ENCODE results near the gene STMN1. TPM values are rescaled to one million over a fixed set of nuclear protein-coding genes. Genes with fewer than 3 reads are reported as not detected.

The STMN1 gene
- total and polyA plus RNA-seq, 10 of the 15 experiments (the other 5 are each of a cell fraction or from before 2014, with no cell fraction given), result 220 to 1,272 (median 603) TPM

- no peak overlapping the region for H3K9ac ChIP-seq (ENCODE audit: control insufficient read depth, insufficient read depth, low read length)
- no peaks in the 10 kb centered on the region for H4K20me1 ChIP-seq (ENCODE audit: control insufficient read depth, insufficient read depth)
- H3K9me3 ChIP-seq (replicated peaks; ENCODE audit: control insufficient read depth, insufficient read depth, low read length), result no peaks in the 10 kb centered on the region
- H3K4me2 ChIP-seq (ENCODE audit: control insufficient read depth, insufficient read depth), result no peak overlapping the region
- intact Hi-C loops (cut with micrococcal nuclease; ENCODE audit: unreplicated experiment), result no loop called here
- H3K4me3 ChIP-seq, result no peak overlapping the region
- no peak for TF ChIP-seq RAD51 (IDR thresholded peaks at IDR 0.05)
- TF ChIP-seq E2F4 (IDR thresholded peaks at IDR 0.05; ENCODE audit: low read depth, low read length), result no peak
- TF ChIP-seq POU2F2 (IDR thresholded peaks at IDR 0.05; ENCODE audit: borderline replicate concordance, low read depth, low read length), result no peak
- no peak for TF ChIP-seq WRNIP1 (IDR thresholded peaks at IDR 0.05; ENCODE audit: borderline replicate concordance, low read depth, low read length)
- FAIRE-seq (no peak), ATAC-seq (no peak), DNase-seq (ENCODE audit: low read depth, low spot score) (no peak)
- POLR2A ChIA-PET, result no interaction called here
- no peak overlapping the region for H2AFZ ChIP-seq (ENCODE audit: control insufficient read depth, low read depth, low read length)
- in situ Hi-C loops (cut with MboI), result no loop called here
- H3K27ac ChIP-seq (ENCODE audit: control insufficient read depth, insufficient read depth), result no peak overlapping the region
- CTCF ChIA-PET, result interaction anchor here (2.9 kb wide), 1 partner anchor 13 kb away, joined by 9 read pairs; no protein-coding TSS in a partner anchor
- no peaks in the 10 kb centered on the region; a peak in 3 of 4 replicates for H3K27me3 ChIP-seq (replicated peaks in 1 of 2; ENCODE audit: control insufficient read depth in 2 of 2, insufficient read depth in 2 of 2, low read length in 1 of 2)
- SMC1A ChIA-PET (ENCODE audit: uncharacterized antibody, unreplicated experiment), result interaction anchor here (1.1 to 19.7 kb wide), 2 partner anchors 13 to 90 kb away, joined by 4 to 319 read pairs; partner anchors contain the start of gene PAFAH2
- H3K4me1 ChIP-seq (ENCODE audit: control insufficient read depth, insufficient read depth, low read length), result peaks cover 5% of the 10 kb centered on the region; the same call in 1 of the 2 replicates
- H3K36me3 ChIP-seq (ENCODE audit: control insufficient read depth in 2 of 2, insufficient read depth in 2 of 2, low read length in 1 of 2), result no peaks in the 10 kb centered on the region
- no TSS peak for BruUV-seq (replicated peaks)
- H3K79me2 ChIP-seq (ENCODE audit: control insufficient read depth, insufficient read depth, low read length), result peaks cover 24% of the 10 kb centered on the region
- WGBS (ENCODE audit: insufficient coverage, insufficient replicate concordance, low lambda C conversion rate, missing lambda C conversion rate), result 88% methylated on average over 1 of the region's 1 CpG
- RAD21 ChIA-PET (ENCODE audit: unreplicated experiment), result no interaction called here
These were observed 1.9 kb upstream of the STMN1 start for GRCh38 chr1:25908161-25908560.

DNA sequence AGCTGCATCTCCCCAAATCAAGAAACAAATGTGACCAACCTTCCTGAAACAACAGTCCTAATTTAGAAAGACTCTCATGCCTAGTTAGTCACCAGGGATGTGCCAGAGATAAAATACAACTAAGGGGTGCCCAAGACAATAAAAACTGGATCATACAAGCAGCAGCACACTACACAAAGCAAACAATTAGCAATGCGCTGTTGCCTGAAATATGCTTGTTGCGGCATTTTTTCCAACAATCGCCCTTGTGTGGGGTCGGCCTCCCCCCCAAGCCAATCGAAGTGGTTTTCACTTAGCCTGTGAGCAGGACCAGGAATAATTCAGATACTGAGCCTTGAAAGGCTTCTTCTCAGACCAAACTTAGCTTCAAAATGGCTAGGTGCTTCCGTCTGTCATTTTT is 1.4 kb upstream of the STMN1 start:
- in situ Hi-C loops (cut with MboI), result no loop called here
- Histone ChIP-seq H2AFZ (ENCODE audit: control insufficient read depth, low read depth, low read length) (no peak overlapping the region), H3K36me3 (ENCODE audit: control insufficient read depth in 2 of 2, insufficient read depth in 2 of 2, low read length in 1 of 2) (no peaks in the 10 kb centered on the region), H4K20me1 (ENCODE audit: control insufficient read depth, insufficient read depth) (no peaks in the 10 kb centered on the region), H3K4me1 (ENCODE audit: control insufficient read depth, insufficient read depth, low read length) (peaks cover 5% of the 10 kb centered on the region; the same call in 1 of the 2 replicates), H3K9me3 (replicated peaks; ENCODE audit: control insufficient read depth, insufficient read depth, low read length) (no peaks in the 10 kb centered on the region), H3K4me2 (ENCODE audit: control insufficient read depth, insufficient read depth) (no peak overlapping the region), H3K27me3 (replicated peaks in 1 of 2; ENCODE audit: control insufficient read depth in 2 of 2, insufficient read depth in 2 of 2, low read length in 1 of 2) (no peaks in the 10 kb centered on the region; a peak in 3 of 4 replicates), H3K4me3 (no peak overlapping the region), H3K79me2 (ENCODE audit: control insufficient read depth, insufficient read depth, low read length) (peaks cover 27% of the 10 kb centered on the region), H3K9ac (ENCODE audit: control insufficient read depth, insufficient read depth, low read length) (no peak overlapping the region), H3K27ac (ENCODE audit: control insufficient read depth, insufficient read depth) (no peak overlapping the region)
- CTCF ChIA-PET, result interaction anchor here (0.8 to 2.9 kb wide), 3 partner anchors 12 to 47 kb away, joined by 3 to 9 read pairs (median 4); no protein-coding TSS in a partner anchor
- ATAC-seq (no peak), FAIRE-seq (no peak), DNase-seq (ENCODE audit: low read depth, low spot score) (no peak)
- intact Hi-C loops (cut with micrococcal nuclease; ENCODE audit: unreplicated experiment), result no loop called here
- BruUV-seq (replicated peaks), result no TSS peak
- POLR2A ChIA-PET, result no interaction called here
- RAD21 ChIA-PET (ENCODE audit: unreplicated experiment), result interaction anchor here (1.0 kb wide), 1 partner anchor 90 kb away, joined by 3 read pairs; the partner anchor contains the start of gene PAFAH2
- SMC1A ChIA-PET (ENCODE audit: uncharacterized antibody, unreplicated experiment), result interaction anchor here (19.7 kb wide), 1 partner anchor 91 kb away, joined by 319 read pairs; the partner anchor contains the start of gene PAFAH2
- WGBS (ENCODE audit: insufficient coverage, insufficient replicate concordance, low lambda C conversion rate, missing lambda C conversion rate), result 93% methylated on average over 6 of the region's 6 CpGs
- no peak for TF ChIP-seq TAF1 (IDR thresholded peaks at IDR 0.05; ENCODE audit: borderline replicate concordance, low read depth, low read length)
- TF ChIP-seq SMAD1 (IDR thresholded peaks at IDR 0.05; ENCODE audit: low read depth, partially characterized antibody), result no peak
- TF ChIP-seq YY1 (IDR thresholded peaks at IDR 0.05; ENCODE audit: low read depth, low read length), result no peak
- no peak for TF ChIP-seq ZNF274 (IDR thresholded peaks at IDR 0.05; ENCODE audit: insufficient read depth, insufficient read length)
- TF ChIP-seq PBX3 (IDR thresholded peaks at IDR 0.05; ENCODE audit: insufficient replicate concordance, low read depth, low read length), result no peak
- TF ChIP-seq NR2C2 (IDR thresholded peaks at IDR 0.05; ENCODE audit: borderline replicate concordance, control insufficient read depth, insufficient read length, low read depth), result no peak
- TF ChIP-seq RAD21 (IDR thresholded peaks at IDR 0.05; ENCODE audit: insufficient read depth, low read depth, low read length), result no peak
- TF ChIP-seq NBN (IDR thresholded peaks at IDR 0.05), result no peak
- no peak for TF ChIP-seq SREBF2 (IDR thresholded peaks at IDR 0.05; ENCODE audit: low read length)
- no peak for TF ChIP-seq FOS (IDR thresholded peaks at IDR 0.05; ENCODE audit: borderline replicate concordance, extremely low read depth, insufficient read length)
- no peak for TF ChIP-seq CBX5 (IDR thresholded peaks at IDR 0.05; ENCODE audit: low read depth)
- TF ChIP-seq HDAC6 (IDR thresholded peaks at IDR 0.05; ENCODE audit: unreplicated experiment), result no peak
